ENCODE data around the gene RPGRIP1L.

Gene RPGRIP1L

DNA sequence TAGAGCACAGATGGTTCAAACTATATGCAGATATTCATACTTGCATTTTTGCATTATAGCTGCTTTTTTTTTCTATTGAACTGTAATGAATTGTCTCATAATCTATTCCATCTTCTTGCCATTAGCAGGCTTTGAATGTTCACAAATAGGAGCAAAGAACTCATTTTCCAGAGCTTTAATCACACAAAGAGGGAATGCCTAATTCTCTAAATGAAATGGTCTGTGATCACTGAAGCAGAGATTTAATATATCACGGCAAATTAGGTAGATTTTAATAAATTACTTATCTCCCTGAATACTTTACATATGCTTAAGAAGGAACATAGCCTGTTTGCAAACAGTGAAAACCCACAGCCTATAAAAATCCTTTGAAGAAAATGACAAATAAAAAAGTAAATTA, 103.0 kb downstream of the RPGRIP1L start:
- no peak for DNase-seq (ENCODE audit: low spot score)

DNA sequence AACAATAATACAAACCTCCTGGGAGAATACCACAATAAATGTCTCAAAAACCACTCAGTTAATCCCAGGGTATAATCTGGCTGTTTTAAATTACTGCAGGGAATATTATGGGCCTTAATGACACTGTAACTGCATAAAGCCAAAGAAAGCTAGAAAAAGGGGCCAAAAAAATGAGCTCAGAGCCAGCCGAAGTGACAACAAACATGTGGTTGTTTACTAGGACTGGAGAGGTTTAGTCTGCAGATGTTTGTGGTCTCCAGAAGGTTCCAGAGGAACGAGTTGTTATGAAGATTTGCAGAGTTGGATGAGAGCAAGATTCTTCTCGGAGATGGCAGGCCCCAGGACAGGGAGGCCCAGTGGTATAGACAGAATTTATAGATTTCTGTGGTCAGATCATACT, 103.5 kb downstream of the RPGRIP1L start:
- DNase-seq (ENCODE audit: low spot score): no peak

- no peak for DNase-seq (ENCODE audit: low spot score)
Measured at GRCh38 chr16:53599548-53599947, 104.1 kb downstream of the RPGRIP1L start.

DNA sequence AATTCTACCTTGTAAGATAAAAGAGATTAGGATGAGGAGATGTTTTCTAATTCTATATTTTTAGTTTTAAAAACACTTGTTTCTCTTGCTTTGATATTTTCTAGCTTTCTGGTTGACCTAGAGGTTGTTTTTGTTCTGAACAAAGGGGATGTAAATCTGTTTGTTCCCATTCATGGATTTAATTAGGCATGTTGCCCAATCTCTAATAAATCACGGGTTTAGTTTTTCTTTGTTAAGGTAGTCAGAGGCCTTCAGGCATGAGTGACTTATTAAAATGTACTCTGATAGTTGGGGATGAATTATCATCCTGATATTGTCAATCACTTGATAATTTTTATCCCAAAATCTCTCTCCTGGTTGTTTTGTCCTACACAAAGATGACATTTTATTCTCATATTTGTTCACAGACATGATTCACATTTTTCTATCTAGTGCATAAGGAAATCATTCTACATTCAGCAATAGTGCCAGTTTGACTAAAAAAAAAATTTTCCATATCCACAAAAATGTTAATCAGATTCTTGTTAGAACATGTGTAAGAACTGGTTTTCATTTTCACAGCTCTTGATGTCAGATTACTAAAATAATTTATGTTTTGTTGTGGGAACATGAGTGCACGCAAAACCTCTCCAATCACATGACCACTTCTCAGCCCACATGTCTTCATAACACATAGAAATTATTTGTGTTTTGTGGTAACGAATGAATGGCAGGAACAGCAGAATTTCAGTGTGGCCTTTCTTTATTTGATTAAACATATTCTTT, 105.0 kb downstream of the RPGRIP1L start:
- no peak for DNase-seq (ENCODE audit: low spot score)

GRCh38 chr16:53597776-53598175, 105.9 kb downstream of the RPGRIP1L start:
- no peak for DNase-seq (ENCODE audit: low spot score)

DNA sequence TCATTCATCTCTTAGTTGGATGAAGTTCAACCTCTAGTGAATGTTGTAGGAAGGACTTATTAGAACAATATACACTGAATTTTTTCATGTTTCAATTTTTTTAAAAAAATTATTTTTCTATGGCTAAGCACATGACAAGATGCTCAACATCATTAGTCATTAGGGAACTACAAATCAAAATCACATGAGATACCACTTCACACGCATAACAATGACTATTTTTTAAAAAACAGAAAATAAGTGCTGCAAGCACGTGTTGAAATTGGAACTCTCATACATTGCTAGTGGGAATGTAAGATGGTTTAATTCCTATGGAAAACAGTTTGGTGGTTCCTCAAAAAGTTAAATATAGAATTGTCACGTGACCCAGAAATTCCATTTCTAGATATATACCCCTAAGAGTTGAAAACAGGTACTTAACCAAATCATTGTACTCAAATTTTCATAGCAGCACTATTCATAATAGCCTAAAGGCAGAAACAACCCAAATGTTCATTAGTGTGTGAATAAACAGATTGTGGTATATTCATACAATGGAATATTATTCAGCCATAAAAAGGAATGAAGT, 115.5 kb downstream of the RPGRIP1L start:
- no peak for DNase-seq (ENCODE audit: low spot score)

DNA sequence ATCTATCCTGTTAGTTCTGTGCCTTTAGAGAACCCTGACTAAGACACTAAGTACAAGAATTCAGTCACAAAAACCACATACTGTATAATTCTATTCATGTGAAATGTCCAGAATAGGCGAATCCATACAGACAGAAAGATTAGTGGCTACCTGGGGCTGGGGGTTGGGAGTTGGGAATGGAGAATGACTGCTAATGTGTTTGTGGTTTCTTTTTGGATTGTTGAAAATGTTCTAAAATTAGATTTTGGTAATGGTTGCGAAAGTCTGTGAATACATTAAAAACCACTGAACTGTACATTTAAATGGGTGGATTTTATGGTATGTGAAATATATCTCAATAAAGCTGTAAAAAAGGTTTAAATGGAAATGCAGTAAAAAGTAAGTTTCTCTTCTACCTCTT, 120.3 kb downstream of the RPGRIP1L start:
- no peak for DNase-seq (ENCODE audit: low spot score)

DNA sequence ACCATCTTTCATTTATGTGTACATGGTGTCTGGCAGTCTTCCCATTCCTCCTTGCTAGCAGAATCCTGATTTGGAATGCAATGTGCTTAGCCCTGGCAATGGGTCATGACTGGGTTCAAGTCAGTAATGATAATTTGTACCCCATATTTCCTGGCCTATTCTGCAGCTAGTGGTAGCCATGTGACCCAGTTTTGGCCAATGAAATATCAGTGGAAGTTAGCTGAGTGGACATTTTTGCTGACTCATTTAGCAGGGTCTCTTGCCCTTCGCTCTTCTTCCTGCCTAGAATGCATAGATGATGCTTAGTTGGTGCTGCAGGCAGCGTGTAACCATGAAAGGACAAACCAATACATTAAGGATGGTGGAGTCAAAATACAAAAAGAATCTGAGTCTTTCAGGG, 121.9 kb downstream of the RPGRIP1L start:
- no peak for DNase-seq (ENCODE audit: low spot score)

- no peak for DNase-seq (ENCODE audit: low spot score)
Measured at GRCh38 chr16:53580038-53580802, 123.4 kb downstream of the RPGRIP1L start.

GRCh38 chr16:53576904-53577303, 126.8 kb downstream of the RPGRIP1L start:
- DNase-seq (ENCODE audit: low spot score): no peak

DNA sequence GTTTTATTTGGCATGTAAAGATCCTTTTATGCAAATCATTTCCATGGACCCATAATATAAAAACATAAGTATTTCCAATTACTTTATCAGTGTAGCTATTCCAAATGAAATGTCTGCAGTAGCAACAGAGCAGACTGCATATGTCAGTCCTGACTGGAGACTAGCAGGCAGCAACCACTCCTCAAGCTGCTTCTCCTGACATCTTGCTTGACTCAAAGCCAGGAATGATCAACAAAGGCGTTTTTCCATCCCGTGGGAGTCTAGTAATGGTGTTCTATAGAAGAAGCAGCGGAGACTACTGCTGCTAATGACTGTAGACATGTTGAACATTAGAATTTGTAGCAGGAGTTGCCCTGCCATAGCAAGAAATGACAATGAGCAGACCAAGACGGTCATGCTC, 127.4 kb downstream of the RPGRIP1L start:
- no peak for DNase-seq (ENCODE audit: low spot score)

GRCh38 chr16:53571763-53572162, 131.9 kb downstream of the RPGRIP1L start:
- no peak for DNase-seq (ENCODE audit: low spot score)

DNA sequence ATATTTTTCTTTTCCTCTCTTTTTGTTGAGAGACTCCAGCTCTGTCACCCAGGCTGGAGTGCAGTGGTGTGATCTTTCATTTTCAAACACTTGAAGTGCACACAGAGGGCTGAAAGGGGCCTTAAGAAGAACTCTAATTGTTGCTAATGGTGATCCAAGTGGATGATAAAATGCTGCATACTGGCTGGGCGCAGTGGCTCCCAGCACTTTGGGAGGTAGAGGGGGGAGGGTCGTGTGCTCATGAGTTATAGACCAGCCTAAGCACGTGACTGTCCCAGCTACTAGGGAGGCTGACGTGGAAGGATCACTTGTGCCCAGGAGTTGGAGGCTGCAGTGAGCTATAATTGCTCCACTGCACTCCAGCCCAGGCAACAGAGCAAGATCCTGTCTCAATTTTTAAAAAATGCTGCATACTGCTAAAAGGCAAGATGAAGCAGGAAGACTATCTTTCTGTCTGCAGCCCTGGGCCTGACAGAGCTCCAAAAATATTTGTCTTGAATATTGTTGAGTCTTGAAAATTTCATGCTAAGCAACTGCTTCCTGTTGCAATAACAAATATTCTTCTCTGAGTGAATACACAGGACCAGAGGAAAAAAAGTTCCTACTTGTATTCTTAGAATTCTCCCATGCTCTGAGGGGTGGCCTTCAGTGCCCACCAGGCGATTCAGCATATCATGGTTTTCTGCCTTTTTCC, 137.0 kb downstream of the RPGRIP1L start:
- no peak for DNase-seq (ENCODE audit: low spot score)

DNA sequence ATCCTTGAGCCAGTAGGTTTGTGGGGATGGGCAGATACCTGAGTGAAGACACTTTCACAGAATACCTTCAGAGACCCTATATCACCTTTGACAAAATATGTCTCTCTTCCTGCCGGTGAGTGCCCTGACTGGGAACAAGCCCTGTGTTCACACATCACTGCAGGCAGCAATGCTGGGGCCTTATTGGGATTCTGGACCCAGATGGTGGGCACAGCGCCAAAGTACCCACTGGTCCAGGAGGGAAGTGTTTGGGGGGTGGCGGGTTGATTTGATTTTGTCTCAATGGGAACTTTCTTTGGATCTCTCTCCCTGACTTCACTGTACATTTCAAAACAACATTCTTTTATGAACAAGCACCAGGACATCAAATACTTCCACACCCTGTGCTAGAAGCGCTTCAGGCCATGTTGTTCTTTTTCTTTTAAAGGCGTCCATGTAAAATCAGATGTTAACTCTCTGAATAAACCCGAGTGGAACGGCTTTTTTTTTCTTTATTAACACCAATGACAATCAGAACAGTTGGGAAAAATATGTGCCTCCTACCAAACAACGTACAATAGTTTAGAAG, 138.3 kb downstream of the RPGRIP1L start:
- no peak for DNase-seq (ENCODE audit: low spot score)

DNA sequence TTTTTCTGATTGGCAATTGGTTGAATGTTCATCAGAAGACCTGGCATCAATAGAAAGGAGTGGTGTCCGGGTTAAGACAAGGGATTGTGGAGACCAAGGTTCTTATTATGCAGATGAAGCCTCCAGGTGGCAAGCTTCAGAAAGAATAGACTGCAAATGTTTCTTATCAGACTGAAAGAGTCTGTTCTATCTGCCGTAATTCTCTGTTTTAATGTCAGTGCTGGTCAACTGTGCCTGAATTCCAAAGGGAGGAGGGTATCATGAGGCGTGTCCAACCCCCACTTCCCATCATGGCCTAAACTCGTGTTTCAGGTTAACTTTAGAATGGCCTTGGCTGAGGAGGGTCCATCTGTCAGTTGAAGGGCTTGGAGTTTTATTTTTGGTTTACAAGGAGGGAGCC, 140.2 kb downstream of the RPGRIP1L start:
- no peak for DNase-seq (ENCODE audit: low spot score)

DNA sequence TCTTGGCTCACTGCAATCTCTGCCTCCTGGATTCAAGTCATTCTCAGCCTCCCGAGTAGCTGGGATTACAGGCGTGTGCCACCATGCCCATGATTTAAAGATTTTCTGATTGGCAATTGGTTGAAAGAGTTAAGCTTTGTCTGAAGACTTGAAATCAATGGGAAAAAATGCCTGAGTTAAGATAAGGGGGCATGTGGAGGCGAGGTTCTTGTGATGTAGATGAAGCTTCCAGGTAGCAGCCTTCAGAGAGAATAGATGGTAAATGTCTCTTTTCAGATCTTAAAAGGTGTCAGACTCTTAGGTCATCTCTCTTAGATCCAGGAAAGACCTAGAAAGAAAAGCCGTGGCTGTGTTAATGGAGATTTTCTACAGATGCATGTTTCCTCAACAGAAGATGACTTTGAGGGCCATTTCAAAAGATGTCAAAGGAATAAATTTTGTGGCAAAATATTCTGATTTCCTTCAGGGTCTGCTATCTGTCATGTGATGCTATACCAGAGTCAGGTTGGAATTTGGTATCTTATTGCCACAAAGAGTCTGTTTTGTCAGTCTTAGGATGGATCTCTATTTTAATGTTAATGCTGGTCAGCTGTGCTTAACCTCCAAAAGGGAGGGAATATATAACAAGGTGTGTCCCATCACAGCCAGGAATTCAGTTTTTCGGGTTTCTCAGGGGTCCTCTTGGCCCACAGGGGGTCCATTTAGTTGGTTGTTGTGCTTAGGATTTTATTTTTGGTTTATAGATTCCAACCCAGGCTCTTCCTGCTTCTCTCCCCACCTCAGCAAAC, 142.4 kb downstream of the RPGRIP1L start:
- no peak for DNase-seq (ENCODE audit: low spot score)

- DNase-seq (ENCODE audit: low spot score): no peak
Measured at GRCh38 chr16:53559270-53559951, 144.2 kb downstream of the RPGRIP1L start.

DNA sequence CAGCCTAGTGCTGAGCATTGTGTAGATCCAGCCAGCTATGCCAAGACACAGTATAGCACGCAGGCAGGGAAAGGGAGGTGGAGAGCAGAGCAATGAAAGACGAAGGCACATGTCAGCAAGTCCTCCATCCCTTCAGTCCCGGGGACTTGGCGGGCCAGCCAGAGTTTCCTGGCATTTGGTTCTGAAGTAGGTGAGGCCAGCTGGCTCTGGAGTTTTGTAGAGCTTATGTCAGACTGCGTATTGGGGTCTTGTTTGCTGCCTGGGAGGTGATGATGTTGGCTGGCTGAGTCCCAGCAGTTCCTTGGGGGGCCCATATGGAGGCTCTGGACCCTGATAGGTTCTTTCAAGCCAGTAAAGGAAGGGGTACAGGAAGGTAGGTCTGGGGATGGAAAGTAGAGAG, 144.9 kb downstream of the RPGRIP1L start:
- no peak for DNase-seq (ENCODE audit: low spot score)

DNA sequence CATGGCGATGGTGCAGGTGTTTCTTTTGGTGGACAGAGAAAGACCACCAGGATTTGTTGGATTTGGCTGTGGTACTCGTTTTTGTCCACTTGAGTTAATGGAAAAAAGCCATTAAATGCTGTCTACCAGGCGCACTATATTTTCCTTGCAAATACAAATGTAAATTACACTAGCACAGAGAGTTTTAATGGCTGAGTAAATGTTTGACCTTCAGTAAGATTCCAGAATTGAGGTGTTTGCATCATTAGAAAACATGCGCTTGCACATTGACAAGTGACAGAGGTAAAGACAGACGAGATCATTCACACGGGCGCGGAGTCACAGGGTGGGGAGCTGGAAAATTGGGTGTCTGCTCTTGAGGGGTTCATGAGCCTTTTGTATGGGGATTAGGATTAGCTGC, 147.1 kb downstream of the RPGRIP1L start:
- no peak for DNase-seq (ENCODE audit: low spot score)

GRCh38 chr16:53549970-53550690, 153.5 kb downstream of the RPGRIP1L start:
- DNase-seq (ENCODE audit: low spot score): peak; percentile 57

Data from CD4-positive, alpha-beta T cell treated with Interleukin-15 for 4 hours (primary cell).